ENCODE results near the gene TMEM9. TPM values are rescaled to one million over a fixed set of nuclear protein-coding genes. Genes with fewer than 3 reads are reported as not detected.

TMEM9 gene
- total RNA-seq, 3 donors from 2014 or later (not counting 1 experiment from before 2014, with no cell fraction given), result 16.2 to 18.1 (median 16.9) TPM

DNA sequence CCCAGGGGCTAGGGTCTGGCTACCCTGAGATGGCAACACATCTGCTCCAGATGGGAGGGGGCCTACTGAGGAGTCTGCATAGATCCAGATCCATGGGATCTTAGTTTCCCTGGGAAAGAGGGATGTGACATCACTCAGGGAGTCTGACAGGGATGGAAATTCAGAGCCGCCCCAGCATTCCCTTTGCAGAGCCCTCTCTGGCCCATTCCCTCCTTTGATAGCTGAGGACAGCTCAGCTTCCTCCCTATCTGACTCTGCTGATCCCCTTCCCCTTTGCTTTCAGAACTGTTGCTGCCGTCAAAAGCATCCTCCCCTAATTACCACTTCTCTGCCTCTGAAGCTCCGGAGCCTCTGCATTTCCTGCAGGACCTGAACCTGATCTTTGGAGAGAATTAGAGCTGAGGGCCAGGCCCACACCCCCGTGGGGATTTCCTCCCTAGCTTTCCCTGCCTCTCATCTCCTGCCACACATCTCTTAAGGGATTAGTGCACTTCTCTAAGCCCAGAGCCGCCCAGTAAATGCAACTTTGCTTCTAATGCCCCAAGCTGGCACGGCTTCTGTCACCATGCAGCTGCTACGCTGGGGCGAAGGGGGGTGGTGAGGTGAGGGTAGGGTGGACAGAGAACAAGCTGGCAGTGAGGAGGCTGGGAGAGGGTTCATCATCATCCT lies 17.8 kb downstream of the TMEM9 start:
- no peak overlapping the region for H3K27ac ChIP-seq (ENCODE audit: low read length)
- intact Hi-C loops (cut with micrococcal nuclease), result no loop called here
- no peak for ATAC-seq
- no peak overlapping the region for H3K27ac Mint-ChIP-seq
- TF ChIP-seq, protein P1, sequence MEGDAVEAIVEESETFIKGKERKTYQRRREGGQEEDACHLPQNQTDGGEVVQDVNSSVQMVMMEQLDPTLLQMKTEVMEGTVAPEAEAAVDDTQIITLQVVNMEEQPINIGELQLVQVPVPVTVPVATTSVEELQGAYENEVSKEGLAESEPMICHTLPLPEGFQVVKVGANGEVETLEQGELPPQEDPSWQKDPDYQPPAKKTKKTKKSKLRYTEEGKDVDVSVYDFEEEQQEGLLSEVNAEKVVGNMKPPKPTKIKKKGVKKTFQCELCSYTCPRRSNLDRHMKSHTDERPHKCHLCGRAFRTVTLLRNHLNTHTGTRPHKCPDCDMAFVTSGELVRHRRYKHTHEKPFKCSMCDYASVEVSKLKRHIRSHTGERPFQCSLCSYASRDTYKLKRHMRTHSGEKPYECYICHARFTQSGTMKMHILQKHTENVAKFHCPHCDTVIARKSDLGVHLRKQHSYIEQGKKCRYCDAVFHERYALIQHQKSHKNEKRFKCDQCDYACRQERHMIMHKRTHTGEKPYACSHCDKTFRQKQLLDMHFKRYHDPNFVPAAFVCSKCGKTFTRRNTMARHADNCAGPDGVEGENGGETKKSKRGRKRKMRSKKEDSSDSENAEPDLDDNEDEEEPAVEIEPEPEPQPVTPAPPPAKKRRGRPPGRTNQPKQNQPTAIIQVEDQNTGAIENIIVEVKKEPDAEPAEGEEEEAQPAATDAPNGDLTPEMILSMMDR (IDR thresholded peaks at IDR 0.05), result no peak
- H3K36me3 Mint-ChIP-seq, result no peaks in the 10 kb centered on the region
- H3K27me3 Mint-ChIP-seq (ENCODE audit: low read depth in 2 of 2), result no peaks in the 10 kb centered on the region
- DNase-seq, result no peak
- no peaks in the 10 kb centered on the region for H3K4me1 ChIP-seq (ENCODE audit: control insufficient read depth, insufficient read depth, low read length)
- H3K4me1 Mint-ChIP-seq, result no peaks in the 10 kb centered on the region
- no peak overlapping the region for H3K4me3 Mint-ChIP-seq
- H3K9me3 ChIP-seq (ENCODE audit: control insufficient read depth, insufficient read depth, low read length), result no peaks in the 10 kb centered on the region
- H3K36me3 ChIP-seq (ENCODE audit: control insufficient read depth, insufficient read depth, low read length), result peaks cover 3% of the 10 kb centered on the region
- WGBS (ENCODE audit: insufficient coverage), result 93% methylated on average over 8 of the region's 8 CpGs
- H3K4me3 ChIP-seq (ENCODE audit: low read length), result no peak overlapping the region
- no peaks in the 10 kb centered on the region for H3K9me3 Mint-ChIP-seq
- H3K27me3 ChIP-seq (ENCODE audit: control insufficient read depth, insufficient read depth, low read length), result no peaks in the 10 kb centered on the region

DNA sequence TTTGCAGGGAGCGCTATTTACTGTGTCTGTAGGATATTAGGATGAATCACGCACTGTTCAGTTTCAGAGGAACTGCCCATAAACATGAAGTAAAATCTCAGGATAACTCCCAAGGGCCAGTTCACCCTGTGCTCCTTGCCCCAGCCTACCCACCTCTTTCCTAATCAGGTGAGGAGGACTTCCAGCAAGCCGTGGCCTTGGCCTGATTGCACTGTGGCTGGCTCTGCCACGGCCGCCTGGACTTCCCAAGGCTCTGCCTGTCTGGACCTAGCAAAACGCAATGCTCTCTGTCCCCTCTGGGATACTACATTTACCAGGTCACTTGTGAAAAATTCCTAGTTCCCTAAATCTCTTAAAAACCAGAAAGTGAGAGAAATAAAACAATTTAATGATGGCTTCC lies 19.9 kb downstream of the TMEM9 start:
- Mint-ChIP-seq H3K27me3 (ENCODE audit: low read depth in 2 of 2) (no peaks in the 10 kb centered on the region), H3K4me1 (no peaks in the 10 kb centered on the region), H3K27ac (no peak overlapping the region), H3K36me3 (no peaks in the 10 kb centered on the region), H3K4me3 (no peak overlapping the region), H3K9me3 (no peaks in the 10 kb centered on the region)
- Histone ChIP-seq H3K4me3 (ENCODE audit: low read length) (no peak overlapping the region), H3K9me3 (ENCODE audit: control insufficient read depth, insufficient read depth, low read length) (no peaks in the 10 kb centered on the region), H3K36me3 (ENCODE audit: control insufficient read depth, insufficient read depth, low read length) (peaks cover 3% of the 10 kb centered on the region), H3K27ac (ENCODE audit: low read length) (no peak overlapping the region), H3K4me1 (ENCODE audit: control insufficient read depth, insufficient read depth, low read length) (no peaks in the 10 kb centered on the region), H3K27me3 (ENCODE audit: control insufficient read depth, insufficient read depth, low read length) (no peaks in the 10 kb centered on the region)
- intact Hi-C loops (cut with micrococcal nuclease), result no loop called here
- TF ChIP-seq, protein P1 (IDR thresholded peaks at IDR 0.05), result no peak
- no peak for ATAC-seq
- DNase-seq, result no peak
- 95% methylated on average over 6 of the region's 6 CpGs for WGBS (ENCODE audit: insufficient coverage)

DNA sequence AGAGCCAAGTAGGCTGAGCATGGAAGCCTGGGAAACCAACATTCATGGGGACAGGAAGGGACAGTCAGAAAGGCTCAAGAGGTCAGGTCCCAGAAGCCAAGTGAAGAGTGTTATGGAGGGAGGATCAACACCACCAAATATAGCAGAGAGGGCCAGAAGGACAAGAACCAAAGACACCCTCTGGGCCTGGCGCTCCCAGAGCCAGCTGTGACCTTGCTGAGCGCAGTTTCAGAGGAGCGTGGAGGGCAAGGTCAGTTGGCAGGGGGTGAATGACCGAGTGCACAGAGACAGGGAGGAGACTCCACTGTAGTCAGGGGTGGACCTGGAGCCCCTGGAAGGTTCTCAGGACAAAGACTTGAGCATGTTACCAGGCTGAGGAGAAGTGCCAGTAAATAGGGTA lies 22.9 kb downstream of the TMEM9 start:
- 80% methylated on average over 4 of the region's 4 CpGs for WGBS (ENCODE audit: insufficient coverage)
- Histone ChIP-seq H3K36me3 (ENCODE audit: control insufficient read depth, insufficient read depth, low read length) (no peaks in the 10 kb centered on the region), H3K4me1 (ENCODE audit: control insufficient read depth, insufficient read depth, low read length) (no peaks in the 10 kb centered on the region), H3K27me3 (ENCODE audit: control insufficient read depth, insufficient read depth, low read length) (no peaks in the 10 kb centered on the region), H3K27ac (ENCODE audit: low read length) (no peak overlapping the region), H3K4me3 (ENCODE audit: low read length) (no peak overlapping the region), H3K9me3 (ENCODE audit: control insufficient read depth, insufficient read depth, low read length) (no peaks in the 10 kb centered on the region)
- ATAC-seq (no peak), DNase-seq (no peak)
- Mint-ChIP-seq H3K27ac (no peak overlapping the region), H3K4me1 (no peaks in the 10 kb centered on the region), H3K4me3 (no peak overlapping the region), H3K36me3 (no peaks in the 10 kb centered on the region), H3K27me3 (ENCODE audit: low read depth in 2 of 2) (peaks cover 0 to 3% of the 10 kb centered on the region in 2 donors), H3K9me3 (no peaks in the 10 kb centered on the region)
- TF ChIP-seq, protein P1 (IDR thresholded peaks at IDR 0.05), result no peak
- intact Hi-C loops (cut with micrococcal nuclease), result no loop called here

DNA sequence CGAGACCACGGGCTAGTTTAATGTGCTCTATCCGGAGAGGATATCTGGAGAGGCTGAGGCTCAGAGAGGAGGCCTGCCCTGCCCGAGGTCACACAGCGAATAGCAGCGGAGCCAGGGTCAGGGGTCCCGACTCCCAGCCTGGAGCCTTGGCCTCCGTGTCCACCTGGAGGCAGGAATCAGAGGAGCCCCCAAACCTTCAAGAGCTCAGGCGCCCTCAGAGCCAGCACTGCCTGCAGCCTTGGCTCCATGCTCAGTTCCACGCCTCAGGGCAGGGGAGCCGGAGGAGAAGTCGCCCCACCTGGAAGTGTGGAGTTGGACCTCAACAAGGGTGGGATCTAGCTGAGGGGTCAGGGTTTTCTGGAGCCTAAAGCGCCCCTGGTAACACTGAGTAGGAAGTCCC lies 25.3 kb downstream of the TMEM9 start:
- Mint-ChIP-seq H3K36me3 (no peaks in the 10 kb centered on the region), H3K4me1 (no peaks in the 10 kb centered on the region), H3K9me3 (no peaks in the 10 kb centered on the region), H3K27ac (no peak overlapping the region), H3K4me3 (no peak overlapping the region), H3K27me3 (ENCODE audit: low read depth in 2 of 2) (peaks cover 0 to 12% of the 10 kb centered on the region in 2 donors)
- ATAC-seq, result no peak
- TF ChIP-seq, protein P1 (IDR thresholded peaks at IDR 0.05), result no peak
- DNase-seq, result no peak
- no peak overlapping the region for H3K27ac ChIP-seq (ENCODE audit: low read length)
- H3K4me3 ChIP-seq (ENCODE audit: low read length), result no peak overlapping the region
- no peaks in the 10 kb centered on the region for H3K36me3 ChIP-seq (ENCODE audit: control insufficient read depth, insufficient read depth, low read length)
- WGBS (ENCODE audit: insufficient coverage), result 96% methylated on average over 13 of the region's 13 CpGs
- no peaks in the 10 kb centered on the region for H3K27me3 ChIP-seq (ENCODE audit: control insufficient read depth, insufficient read depth, low read length)
- H3K9me3 ChIP-seq (ENCODE audit: control insufficient read depth, insufficient read depth, low read length), result no peaks in the 10 kb centered on the region
- H3K4me1 ChIP-seq (ENCODE audit: control insufficient read depth, insufficient read depth, low read length), result no peaks in the 10 kb centered on the region
- intact Hi-C loops (cut with micrococcal nuclease), result no loop called here

All from natural killer cell (primary cell).